Mammary epithelial cell (primary cell): ENCODE results near the gene FILIP1.

Experiments used
- CTCF ChIP-seq, 2 donors: IDR thresholded peaks in 1 of 2; conservative IDR thresholded peaks in 1 of 2; 2 replicates each; pipeline ENCODE4 v1.5.1; 2011 to 2012; ENCODE audit warnings: inconsistent platforms in 2 of 2, low read length in 2 of 2, mild to moderate bottlenecking in 2 of 2, control low read depth in 1 of 2, low read depth in 1 of 2; ENCODE audit not compliant: insufficient read depth in 1 of 2; ENCODE audit errors: extremely low read depth in 1 of 2
- EZH2 ChIP-seq: IDR thresholded peaks from 2 replicates; pipeline ENCODE4 v1.6.1; 2012; ENCODE audit warnings: low read length, inconsistent platforms, borderline replicate concordance

GRCh38 chr6:75370011-75370410 lies 123.6 kb downstream of the FILIP1 start:
- no peak for TF ChIP-seq CTCF (conservative IDR thresholded peaks at IDR 0.05 in 1 of 2, IDR thresholded peaks at IDR 0.05 in 1 of 2; ENCODE audit: extremely low read depth in 1 of 2, insufficient read depth in 1 of 2, low read depth in 1 of 2, low read length in 2 of 2)
- no peak for TF ChIP-seq EZH2
